HG03439 (cell line): Measurements from ENCODE around the gene C1orf35.

Source experiments
- ATAC-seq: cut with Tn5 transposase; IDR thresholded peaks from one replicate; pipeline ENCODE4 v1.9.1; 2021; ENCODE audit warnings: mild to moderate bottlenecking, moderate library complexity; ENCODE audit not compliant: unreplicated experiment

C1orf35 gene

DNA sequence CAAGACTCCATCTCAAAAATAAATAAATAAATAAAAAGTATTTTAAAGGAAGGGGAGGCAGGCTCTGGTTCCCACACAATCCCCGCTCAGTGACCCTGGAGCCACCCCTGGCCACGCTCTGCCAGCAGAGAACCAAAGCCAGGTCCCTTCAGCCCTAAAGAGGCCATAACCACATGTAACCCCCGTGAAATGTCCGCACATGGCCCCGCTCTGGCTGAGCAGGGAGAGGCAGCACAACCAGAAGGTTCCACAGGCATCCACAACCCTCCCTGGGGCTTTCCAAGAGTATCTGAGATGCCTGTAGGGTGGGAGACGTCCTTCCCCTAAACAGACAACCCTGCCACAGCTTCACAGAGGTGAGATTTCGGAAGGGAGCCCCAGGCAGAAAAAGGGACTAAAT, 22.0 kb downstream of the C1orf35 start:
- ATAC-seq, result no peak

DNA sequence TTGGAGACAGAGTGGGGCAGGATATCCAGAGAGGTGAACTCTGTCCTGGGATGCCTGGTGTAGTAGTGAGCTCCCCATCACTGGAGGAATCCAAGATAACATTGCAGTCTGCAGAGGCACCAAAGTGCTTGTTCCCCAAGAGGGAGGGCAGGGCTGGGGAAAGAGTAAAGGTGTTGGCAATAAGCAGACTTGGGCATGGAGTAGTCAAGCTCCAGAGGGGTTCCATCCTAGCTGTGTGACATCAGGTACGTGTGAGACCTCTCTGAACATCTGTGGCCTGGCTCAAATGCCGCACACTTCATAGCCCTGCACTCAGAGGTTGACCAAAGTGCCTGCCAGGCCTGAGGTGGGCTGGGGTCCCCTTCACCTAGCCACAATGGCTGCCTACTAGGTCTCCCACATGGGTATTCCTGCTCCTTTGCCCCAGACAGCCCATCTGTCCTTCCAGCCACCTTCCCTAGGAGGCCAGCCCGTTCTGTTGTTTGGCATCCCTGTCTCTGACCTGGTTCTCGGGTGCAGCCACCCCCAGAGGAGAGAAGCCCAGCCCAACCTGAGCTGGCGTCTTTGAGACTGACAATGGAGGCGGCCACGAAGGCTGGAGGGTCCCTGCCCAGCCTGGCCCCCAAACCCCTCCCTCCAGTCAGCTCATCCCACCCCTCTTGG, 23.4 kb downstream of the C1orf35 start:
- no peak for ATAC-seq

DNA sequence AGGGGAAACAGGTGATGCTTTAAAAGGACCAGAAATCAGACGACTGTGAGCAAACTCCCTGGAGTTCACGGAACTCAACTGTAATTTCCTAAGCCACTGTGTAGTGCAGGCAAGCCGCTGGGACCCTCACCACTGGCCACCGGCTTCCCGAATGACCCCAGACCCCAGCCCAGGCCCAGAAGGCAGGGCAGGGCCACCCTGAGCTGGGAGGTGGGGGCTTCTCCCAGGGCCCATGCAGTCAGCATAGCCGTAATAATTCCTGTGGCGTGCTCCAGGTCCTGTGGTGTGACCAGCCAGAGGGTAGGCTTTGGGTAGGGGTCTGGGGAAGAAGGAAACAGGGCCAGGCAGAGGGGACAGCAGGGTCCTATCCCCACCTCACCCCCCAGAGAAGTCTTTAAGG, 24.1 kb downstream of the C1orf35 start:
- ATAC-seq, result no peak

DNA sequence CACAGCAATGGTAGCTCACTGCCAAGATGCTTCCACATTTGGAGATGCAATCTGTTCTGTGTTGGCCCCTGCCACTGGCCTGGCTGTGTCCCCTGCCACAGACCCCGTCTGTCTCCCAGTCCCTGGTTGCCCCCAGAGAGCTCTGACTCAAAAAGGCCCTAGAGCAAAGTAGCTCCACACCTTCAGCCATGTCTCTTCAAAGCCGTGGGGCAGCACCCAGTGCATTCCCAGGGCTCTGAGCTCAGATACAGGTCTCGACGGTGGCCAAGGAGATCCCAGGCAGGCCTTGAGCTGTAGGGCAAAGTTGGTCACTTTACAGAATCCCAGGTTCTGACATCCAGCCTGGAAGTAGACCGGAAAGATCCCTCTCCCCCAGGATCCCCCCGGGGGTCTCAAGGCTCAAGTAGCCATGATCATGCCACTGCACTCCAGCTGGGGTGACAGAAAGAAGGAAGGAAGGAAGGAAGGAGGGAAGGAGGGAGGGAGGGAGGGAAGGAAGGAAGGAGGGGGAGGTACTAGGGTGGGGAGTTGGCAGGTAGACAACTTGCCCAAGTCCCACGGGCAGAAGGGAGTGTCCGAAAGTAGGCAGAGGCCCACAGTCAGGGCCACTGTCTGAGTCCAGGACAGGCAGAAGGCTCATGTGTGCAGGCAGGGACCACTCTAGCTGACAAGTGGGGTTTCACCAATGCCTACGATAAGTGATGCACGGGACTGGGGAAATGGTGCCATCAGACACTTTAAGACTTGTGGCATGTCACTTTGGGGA, 25.4 kb downstream of the C1orf35 start:
- no peak for ATAC-seq

DNA sequence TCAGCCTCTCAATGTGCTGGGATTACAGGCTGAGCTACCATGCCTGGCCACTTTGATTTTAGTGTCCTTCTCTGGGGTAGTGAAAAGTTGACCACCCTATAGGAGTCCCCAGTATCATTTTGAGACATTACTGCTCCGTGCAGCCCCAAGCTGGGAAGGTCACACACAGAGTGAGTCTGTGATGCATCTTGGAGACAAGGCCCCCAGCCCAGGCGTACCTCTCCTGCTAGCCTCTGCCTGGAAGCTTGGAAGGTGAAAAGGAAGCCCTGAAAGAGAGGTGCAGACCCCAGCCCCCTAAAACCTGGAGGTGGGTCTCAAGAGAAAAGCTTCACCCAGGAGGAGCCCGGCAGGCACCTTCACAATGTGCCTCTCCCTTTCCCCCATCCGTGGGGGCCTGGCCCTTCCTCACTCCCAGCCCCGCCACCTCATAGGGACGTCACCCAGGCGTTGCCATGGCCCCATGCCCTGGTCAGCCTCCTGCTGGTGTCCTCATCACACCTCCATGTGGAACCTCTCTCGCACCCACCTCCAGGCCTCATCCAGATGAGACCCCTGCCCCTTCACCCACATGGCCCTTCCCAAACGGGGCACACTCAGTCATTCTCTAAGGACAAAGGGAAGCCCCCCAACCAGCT, 26.2 kb downstream of the C1orf35 start:
- ATAC-seq, result no peak

DNA sequence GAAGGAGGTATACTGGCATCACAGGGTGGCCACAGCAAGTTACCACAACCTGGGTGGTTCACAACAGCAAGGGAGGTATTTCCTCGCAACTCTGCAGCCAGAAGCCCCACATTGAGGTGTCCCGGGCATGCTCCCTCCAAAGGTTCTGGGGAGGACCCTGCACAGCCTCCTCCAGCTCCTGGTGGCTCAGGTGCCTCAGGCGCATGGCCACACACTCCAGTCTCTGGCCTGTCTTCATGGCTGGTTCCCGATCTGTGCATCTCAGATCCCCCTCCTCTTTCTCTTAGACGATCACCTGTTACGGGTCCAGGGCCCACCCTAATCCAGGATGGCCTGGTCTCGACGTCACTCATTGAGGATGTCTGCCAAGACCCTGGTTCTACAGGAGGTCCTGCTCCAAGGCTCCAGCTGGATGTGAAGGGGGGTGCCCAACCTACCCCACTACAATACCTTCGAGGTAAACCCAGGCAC, 27.3 kb downstream of the C1orf35 start:
- no peak for ATAC-seq

DNA sequence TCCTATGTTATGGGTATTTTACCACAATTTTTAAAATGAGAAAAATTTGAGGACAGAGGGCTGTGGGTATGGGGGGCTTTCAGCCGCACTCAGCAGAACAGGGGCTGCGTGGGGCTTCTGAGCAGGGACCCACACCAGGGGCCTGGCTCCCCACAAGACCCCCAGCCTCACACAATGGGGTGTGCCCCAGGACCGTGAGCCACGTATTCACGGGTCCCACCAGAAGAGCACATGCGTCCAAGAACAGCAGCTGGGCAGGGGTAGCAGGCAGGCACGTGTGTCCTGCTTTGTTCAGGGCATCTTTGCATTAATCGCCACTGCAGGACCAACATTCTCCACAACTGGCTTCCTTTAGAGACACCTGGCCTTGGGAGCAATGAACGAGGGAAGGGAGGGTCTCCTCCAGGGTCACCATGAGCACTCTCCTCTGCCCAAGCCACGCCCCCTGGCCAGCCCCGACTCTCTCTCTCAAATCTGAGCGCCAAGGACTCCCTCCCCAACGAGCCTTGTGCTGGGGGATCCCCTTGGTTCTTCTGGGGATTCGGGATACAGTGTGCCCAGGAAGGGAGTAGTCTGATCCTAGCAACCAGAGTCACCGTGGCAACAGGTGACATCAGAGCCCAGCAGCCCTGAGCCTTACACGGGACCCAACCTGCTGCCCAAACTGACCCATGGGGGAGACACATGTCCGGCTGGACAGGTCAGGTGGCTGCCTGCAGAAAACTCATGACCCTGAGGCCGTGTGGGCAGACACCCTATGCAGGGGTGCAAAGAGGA, 28.0 kb downstream of the C1orf35 start:
- no peak for ATAC-seq

DNA sequence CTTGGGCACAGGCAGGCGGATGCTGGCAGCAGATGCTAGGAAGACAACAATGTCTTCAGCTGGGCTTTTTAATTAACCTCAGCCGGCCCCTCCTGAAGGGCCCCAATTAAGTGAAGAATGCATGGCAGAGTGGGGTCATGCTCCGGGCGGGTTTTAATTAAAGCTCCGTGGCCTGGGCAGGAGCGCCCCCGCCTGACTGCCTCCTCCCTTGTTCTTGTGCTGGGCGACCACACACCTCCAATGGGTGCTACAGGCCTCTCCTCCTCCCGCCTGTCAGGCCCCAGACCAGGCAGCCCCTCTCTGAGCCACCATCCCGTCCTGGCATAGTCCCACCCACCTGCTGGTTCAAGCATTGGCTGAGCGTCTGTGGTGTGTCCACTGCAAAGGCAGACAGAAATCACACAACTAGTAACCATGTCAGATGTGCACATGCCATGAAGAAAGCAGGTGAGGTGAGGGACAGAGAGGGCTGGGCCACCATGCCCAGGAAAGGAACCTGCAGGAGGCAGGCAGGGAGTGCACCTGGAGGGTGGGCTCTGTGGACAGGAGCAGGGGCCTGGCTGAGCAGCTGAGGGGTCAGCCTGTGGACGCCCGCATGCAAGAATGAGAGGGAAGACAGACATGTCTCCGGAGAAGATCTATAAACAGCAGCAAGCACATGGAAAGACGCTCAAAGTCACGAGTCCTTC, 29.1 kb downstream of the C1orf35 start:
- ATAC-seq, result no peak

DNA sequence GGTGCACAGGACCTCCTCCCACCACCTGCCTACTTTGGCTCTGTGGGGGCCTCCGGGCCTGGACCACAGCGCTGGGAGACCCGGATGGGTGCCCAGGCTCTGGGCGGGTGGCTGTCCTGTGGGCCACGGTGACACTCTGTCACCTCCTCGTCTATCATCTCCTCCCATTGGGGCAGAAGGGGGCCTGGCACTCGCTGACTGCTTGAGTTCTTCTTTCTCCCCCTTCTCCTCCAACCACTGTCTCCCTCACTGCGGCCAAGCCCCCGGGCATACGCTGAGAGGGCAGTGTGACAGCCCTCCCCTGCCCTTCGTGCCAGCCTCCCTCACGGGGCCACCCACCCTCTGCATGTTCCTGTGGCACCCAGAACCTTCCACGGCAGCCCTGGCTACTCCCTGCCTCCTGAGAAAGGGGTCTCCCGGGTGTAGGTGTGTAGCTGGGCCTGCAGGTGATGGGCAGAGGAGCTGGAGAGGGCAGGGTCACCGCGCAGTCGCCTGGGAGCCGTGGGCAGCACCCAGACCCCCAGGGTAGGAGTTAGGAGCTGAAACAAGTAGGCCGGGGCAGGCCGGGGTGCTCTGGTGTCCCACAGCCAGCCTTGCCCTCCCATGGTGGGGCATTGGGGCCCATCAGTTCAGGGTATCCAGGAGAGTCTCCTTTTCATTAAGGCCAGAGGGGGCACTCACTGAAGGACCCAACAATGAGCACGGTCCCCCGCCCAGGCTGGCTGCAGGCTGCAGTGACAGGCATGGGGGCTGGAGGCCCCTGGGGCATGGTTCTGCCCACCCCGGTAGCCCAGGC, 29.9 kb downstream of the C1orf35 start:
- no peak for ATAC-seq

DNA sequence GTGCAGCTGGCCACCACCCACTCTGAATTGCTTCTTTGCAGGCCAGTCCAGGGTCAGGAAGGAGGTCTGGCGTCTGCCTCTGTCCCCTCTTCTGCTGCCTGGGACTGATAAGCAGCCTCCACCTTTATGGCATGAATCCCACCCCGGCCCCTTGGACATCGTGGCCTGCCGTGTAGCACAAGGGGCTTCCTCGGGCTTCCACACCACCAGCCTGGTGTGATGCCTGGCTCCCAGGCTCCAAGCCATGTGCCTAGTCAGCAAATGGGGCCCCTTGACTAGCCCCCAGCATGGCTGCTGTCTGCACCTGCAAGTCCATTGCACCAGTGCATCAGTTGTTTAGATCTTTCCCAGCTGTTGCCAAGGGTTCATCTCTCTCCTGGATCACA, 30.5 kb downstream of the C1orf35 start:
- ATAC-seq, result no peak

DNA sequence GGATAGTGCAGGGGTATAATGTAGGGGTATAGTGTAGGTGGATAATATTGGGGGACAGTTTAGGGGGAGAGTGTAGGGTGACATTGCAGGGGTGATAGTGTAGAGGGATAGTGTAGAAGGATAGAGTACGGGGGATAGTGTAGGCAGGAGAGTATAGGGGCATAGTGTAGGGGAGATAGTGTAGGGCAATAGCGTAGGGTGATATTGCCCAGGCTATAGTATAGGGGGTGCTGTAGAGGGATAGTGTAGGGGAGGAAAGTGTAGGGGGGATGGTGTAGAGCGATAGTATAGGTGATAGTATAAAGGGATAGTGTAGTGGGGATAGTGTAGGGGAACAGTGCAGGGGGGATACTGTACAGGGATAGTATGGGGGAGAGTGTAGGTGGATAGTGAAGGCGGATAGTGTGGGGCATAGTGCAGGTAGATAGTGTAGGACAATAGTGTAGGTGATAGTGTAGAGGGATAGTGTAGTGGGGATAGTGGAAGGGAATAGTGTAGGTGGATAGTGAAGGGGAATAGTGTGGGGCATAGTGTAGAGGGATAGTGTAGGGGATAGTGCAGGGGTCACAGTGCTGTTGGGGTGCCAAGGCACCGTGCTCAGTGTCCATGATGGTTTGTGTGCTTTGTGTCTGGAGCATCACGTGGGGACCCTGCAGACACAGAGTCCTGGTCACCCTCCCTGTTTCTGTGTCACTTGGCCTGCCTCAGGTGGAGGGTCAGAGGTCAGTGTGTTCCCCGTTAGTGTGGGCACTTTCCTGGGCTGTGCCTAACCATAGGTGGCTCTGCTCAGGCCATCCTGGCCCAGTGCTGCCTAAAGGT, 31.1 kb downstream of the C1orf35 start:
- ATAC-seq, result no peak

DNA sequence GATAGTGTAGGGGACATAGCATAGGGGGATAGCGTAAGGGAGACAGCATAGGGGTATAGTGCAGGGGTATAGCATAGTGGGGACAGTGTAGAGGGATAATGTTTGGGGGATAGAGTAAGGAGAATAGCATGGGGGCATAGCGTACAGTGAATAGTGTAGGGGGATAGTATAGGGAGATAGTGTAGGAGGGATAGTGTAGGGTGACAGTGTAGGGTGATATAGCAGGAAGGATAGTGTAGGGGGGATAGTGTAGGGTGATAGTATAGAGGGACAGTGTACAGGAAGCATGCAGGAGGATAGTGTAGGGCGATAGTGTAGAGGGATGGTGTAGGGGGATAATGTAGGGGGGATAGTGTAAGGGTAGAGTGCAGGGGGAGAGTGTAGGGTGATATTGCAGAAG, 32.3 kb downstream of the C1orf35 start:
- ATAC-seq, result no peak

DNA sequence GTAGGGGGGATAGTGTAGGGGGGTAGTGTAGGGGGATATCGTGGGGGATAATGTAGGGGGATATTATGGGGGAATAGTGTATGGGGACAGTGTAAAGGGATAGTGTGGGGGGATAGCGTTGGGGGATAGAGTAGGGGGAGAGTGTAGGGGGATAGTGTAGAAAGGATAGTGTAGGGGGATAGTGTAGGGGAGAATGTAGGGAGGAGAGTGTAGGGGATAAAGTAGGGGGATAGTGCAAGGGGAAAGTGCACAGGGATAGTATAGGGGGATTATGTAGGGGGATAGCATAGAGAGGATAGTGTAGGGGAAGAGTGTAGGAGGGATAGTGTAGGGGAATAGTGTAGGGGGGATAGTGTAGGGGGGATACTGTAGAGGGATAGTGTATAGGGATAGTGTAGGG, 33.0 kb downstream of the C1orf35 start:
- ATAC-seq, result no peak

DNA sequence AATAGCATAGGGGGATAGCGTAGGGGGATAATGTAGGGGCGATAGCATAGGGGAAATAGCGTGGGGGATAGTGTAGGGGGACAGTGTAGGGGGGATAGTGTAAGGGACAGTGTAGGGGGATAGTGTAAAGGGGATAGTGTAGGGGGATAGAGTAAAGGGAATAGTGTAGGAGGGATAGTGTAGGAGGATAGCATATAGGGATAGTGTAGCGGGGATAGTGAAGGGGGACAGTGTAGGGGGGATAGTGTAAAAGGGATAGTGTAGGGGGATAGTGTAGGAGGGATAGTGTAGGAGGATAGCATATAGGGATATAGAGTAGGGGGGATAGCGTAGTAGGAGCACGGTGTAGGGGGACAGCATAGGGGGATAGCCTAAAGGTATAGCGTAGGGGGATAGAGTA, 34.8 kb downstream of the C1orf35 start:
- no peak for ATAC-seq

DNA sequence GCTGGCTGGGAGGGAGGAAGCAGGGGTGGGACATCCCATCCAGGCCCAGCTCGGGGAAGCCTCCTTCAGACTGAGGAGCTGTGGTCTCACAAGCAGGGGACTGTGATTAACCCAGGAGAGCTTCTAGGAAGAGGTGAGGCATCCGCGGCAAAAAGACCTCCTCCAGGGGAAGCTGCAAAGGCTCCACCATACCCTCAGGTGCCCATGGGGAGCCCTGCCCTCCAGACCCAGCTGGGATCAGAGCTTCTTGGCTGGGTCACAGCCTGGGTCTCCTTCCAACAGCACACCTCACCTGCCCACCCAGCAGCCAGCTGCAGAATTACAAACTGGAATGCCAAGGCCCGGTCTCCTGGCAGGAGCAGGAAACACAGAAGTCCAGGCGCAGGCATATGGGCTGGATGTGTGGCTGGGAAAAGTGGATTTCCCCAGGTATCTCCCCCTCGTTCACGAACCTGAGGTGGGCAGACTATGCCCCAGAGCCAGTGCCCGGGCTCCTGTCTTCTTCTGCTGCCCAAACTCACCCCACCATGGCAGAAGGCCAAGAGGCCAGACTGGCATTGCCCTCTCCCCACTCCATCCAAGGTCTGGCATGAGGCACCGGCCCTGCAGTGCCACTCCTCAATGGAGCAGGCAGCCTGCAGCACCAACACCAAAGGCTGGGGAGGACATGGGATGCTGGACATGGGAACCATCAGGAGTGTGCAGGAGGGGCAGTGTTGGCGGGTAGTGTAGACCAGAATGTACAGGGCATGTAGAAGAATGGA, 36.1 kb downstream of the C1orf35 start:
- ATAC-seq, result no peak

DNA sequence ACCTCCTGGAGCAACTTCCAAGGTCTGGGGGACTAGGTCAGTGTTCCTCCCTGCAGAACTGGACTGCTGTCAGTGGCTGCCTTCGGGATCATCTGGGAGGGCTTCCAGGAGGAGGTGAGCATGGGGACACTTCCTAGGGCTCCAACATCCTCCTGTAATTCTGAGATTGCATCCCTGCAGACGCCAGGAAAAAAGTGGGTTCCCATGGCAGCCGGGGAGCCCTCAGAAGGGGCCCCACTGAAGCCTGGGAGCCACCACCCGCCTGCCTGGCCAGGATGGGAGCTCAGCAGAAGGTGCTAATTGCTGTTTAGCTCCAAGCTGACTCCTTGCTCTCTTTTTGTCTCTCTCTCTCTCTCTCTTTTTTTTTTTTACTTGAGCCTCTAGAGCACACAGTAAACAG, 36.7 kb downstream of the C1orf35 start:
- no peak for ATAC-seq

DNA sequence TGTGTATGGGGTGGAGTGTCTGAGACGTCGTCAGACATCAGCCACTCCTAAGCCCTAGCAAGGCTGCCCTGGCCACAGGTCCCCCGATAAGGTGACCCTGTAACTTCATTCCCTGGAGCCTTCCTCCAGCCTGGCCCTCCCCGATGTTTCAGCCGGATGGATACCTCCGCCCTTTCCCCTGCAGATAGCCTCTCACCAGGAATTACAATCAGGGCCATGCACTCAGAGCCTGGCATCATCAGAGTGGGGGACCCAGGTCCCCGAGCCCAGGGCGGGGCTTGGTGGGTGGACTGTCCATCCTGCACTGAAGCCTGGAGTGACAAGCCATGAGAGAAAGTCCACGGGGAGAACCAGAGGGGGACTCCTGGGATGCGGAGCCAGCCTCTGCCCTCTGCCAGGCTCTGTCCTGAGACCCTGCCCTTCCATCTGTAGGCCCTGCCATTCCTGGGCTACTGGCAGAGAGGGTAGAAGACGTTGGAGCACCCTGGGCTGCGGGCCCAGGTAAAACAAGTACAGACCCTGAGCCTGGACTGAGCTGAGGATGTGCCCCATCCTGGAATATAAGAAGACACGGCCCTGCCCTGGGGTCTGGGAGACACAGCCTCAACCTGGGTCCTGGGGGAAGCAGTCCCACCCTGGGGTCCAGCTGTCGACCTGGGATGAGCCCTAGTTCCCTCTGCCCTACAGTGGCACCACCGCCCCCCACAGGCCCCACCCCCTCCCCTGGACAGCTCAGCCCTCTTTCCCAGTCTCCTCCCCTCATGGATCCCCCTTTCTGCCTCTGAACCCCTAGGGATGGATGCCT, 37.4 kb downstream of the C1orf35 start:
- ATAC-seq, result no peak
